H1 (cell line): Measurements from ENCODE around the gene CPHXL2. TPM values are rescaled to one million over a fixed set of nuclear protein-coding genes. Genes with fewer than 3 reads are reported as not detected.
A peak's percentile ranks its signal among the peaks of the same experiment; 100 is the strongest.

Experiments
- ATF2 ChIP-seq: IDR thresholded peaks from 2 replicates; pipeline ENCODE4 v1.6.1; 2012; ENCODE audit warnings: low read length, inconsistent platforms
- ATF3 ChIP-seq: IDR thresholded peaks from 2 replicates; pipeline ENCODE4 v1.6.1; 2011; ENCODE audit warnings: low read depth, mild to moderate bottlenecking, low read length; ENCODE audit not compliant: insufficient read depth
- BCL11A ChIP-seq, 2 experiments: IDR thresholded peaks; one replicate each; pipeline ENCODE4 v1.6.1; 2011; ENCODE audit warnings: low read depth in 2 of 2, low read length in 2 of 2, mild to moderate bottlenecking in 2 of 2
- CTBP2 ChIP-seq: IDR thresholded peaks from 2 replicates; pipeline ENCODE4 v1.7.0; 2011; ENCODE audit warnings: borderline replicate concordance, mild to moderate bottlenecking, moderate library complexity, mixed read lengths, low read length; ENCODE audit not compliant: insufficient read depth, insufficient read length
- EGR1 ChIP-seq: IDR thresholded peaks from 2 replicates; pipeline ENCODE4 v1.6.1; 2011; ENCODE audit warnings: low read depth, low read length, borderline replicate concordance
- EP300 ChIP-seq, 2 experiments: IDR thresholded peaks; 1 replicate in 1 of 2; 2 replicates in 1 of 2; pipeline ENCODE4 v1.6.1; 2011 to 2012; ENCODE audit warnings: low read depth in 2 of 2, low read length in 2 of 2, mild to moderate bottlenecking in 2 of 2, borderline replicate concordance in 1 of 2, inconsistent platforms in 1 of 2, moderate library complexity in 1 of 2
- FOSL1 ChIP-seq: IDR thresholded peaks from 2 replicates; pipeline ENCODE4 v1.6.1; 2011; ENCODE audit warnings: mild to moderate bottlenecking, low read depth, low read length, moderate library complexity; ENCODE audit not compliant: insufficient read depth
- KDM1A ChIP-seq: fragments of 200-600, 300-600 bp; sonication (generic); IDR thresholded peaks from 2 replicates; pipeline ENCODE4 v1.7.1; 2016; ENCODE audit warnings: mild to moderate bottlenecking, low read length, borderline replicate concordance
- KDM5A ChIP-seq: fragments of 200-600 bp; IDR thresholded peaks from 2 replicates; pipeline ENCODE4 v1.7.1; 2012; ENCODE audit warnings: mild to moderate bottlenecking, low read length, inconsistent platforms, mixed read lengths
- NANOG ChIP-seq: IDR thresholded peaks from 2 replicates; pipeline ENCODE4 v1.6.1; 2011; ENCODE audit warnings: low read length, low read depth, mild to moderate bottlenecking, inconsistent platforms; ENCODE audit not compliant: insufficient read depth, poor library complexity, severe bottlenecking
- POLR2A ChIP-seq, 2 experiments: IDR thresholded peaks; 1 replicate in 1 of 2; 2 replicates in 1 of 2; pipeline ENCODE4 v1.6.1; 2011; ENCODE audit warnings: low read depth in 2 of 2, low read length in 2 of 2, mild to moderate bottlenecking in 2 of 2; ENCODE audit errors: control extremely low read depth in 1 of 2
- POLR2AphosphoS5 ChIP-seq: IDR thresholded peaks from 2 replicates; pipeline ENCODE4 v1.6.1; 2011; ENCODE audit warnings: low read depth, low read length
- RAD21 ChIP-seq, 2 experiments: IDR thresholded peaks in 1 of 2; conservative IDR thresholded peaks in 1 of 2; 2 replicates each; pipeline ENCODE4 v1.6.1; 2011; ENCODE audit warnings: low read depth in 2 of 2, low read length in 2 of 2, improper control_type of control experiment in 1 of 2, inconsistent platforms in 1 of 2, mild to moderate bottlenecking in 1 of 2, moderate library complexity in 1 of 2
- RFX5 ChIP-seq: IDR thresholded peaks from 2 replicates; pipeline ENCODE4 v1.6.1; 2011; ENCODE audit warnings: low read depth, low read length, improper control_type of control experiment, borderline replicate concordance
- RNF2 ChIP-seq: fragments of 200-900, 300-1000 bp; sonication (generic); IDR thresholded peaks from 2 replicates; pipeline ENCODE4 v1.7.1; 2016; ENCODE audit warnings: borderline replicate concordance, low read depth, mild to moderate bottlenecking, antibody characterized with exemption, low read length; ENCODE audit not compliant: poor library complexity, severe bottlenecking; ENCODE audit errors: missing control alignments
- SAP30 ChIP-seq: fragments of 300-600 bp; sonication (generic); IDR thresholded peaks from 2 replicates; pipeline ENCODE4 v1.7.1; 2012; ENCODE audit warnings: low read length, moderate library complexity, mild to moderate bottlenecking, inconsistent platforms; ENCODE audit not compliant: insufficient read depth, insufficient replicate concordance
- SIX5 ChIP-seq: IDR thresholded peaks from 2 replicates; pipeline ENCODE4 v1.6.1; 2011; ENCODE audit warnings: mild to moderate bottlenecking, low read depth, low read length
- SP1 ChIP-seq: IDR thresholded peaks from 2 replicates; pipeline ENCODE4 v1.6.1; 2011; ENCODE audit warnings: low read depth, low read length
- SP2 ChIP-seq: IDR thresholded peaks from 2 replicates; pipeline ENCODE4 v1.6.1; 2012; ENCODE audit warnings: mild to moderate bottlenecking, low read length, inconsistent platforms
- TCF12 ChIP-seq: IDR thresholded peaks from 2 replicates; pipeline ENCODE4 v1.6.1; 2011; ENCODE audit warnings: low read depth, mild to moderate bottlenecking, low read length
- YY1 ChIP-seq: IDR thresholded peaks from 2 replicates; pipeline ENCODE4 v1.6.1; 2011; ENCODE audit warnings: low read depth, mild to moderate bottlenecking, low read length
- polyA plus RNA-seq, 7 experiments: library from polyadenylated mRNA; depleted of rRNA in 3 of 7; stranded (reverse) in 5 of 7; unstranded in 2 of 7; fragments of >200 nt in 5 of 7; fragments of 200-250 nt in 2 of 7; gene quantifications; 1 replicate in 5 of 7; 2 replicates in 1 of 7; 4 replicates in 1 of 7; pipeline versions ENCODE4 v1.2.1 to v1.2.3, GENCODE V29; 2011 to 2013; ENCODE audit warnings: missing spikeins in 2 of 7, mixed read lengths in 2 of 7
- total RNA-seq: library from RNA; stranded (reverse); fragmentation: NEBNext Ultra II Directional; extraction: Animal tissue kit (Norgen Biotek cat#: 25700); gene quantifications from 2 replicates; pipeline ENCODE4 v1.2.1, GENCODE V29; 2021

The CPHXL2 gene
- total and polyA plus RNA-seq, 2 of the 8 experiments (the other 6 are each of a cell fraction or from before 2014, with no cell fraction given) = not detected

DNA sequence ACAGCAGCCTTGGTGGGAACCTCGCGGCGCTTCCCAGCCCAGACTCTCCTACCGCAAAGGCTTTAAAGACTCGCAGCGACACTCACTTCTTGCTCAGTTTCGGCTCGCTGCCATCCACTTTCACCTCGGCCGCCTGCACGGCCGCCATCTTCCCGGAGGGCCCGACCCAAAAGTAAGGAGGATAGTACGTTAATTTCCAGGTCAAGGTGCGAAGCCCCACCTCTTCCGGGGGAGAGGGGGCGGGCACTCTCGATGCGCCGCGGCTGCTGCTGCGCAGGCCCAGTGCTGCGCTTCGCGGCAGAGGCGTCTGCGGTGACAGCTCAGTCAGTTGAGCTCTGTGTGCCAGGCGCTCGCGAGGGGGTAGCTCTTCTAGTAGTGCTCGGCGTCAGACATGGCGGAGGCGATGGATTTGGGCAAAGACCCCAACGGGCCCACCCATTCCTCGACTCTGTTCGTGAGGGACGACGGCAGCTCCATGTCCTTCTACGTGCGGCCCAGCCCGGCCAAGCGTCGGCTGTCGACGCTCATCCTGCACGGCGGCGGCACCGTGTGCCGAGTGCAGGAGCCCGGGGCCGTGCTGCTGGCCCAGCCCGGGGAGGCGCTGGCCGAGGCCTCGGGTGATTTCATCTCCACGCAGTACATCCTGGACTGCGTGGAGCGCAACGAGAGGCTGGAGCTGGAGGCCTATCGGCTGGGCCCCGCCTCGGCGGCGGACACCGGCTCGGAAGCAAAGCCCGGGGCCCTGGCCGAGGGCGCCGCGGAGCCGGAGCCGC lies 29.1 kb downstream of the CPHXL2 start, which contains the start of the genes KARS1 and TERF2IP (continued):
- TF ChIP-seq FOSL1 (no peak), POLR2A (IDR thresholded peaks at IDR 0.05; ENCODE audit: control extremely low read depth in 1 of 2, low read depth in 2 of 2, low read length in 2 of 2) (peak; percentile 97), CTBP2 (no peak), TCF12 (no peak), ATF2 (no peak), KDM5A (peak; percentile 92), KDM1A (no peak), RAD21 (IDR thresholded peaks at IDR 0.05 in 1 of 2, conservative IDR thresholded peaks at IDR 0.05 in 1 of 2; ENCODE audit: low read depth in 2 of 2, low read length in 2 of 2) (no peak), POLR2AphosphoS5 (peak; percentile 90; the same call in 1 of the 2 replicates), SP2 (no peak), SP1 (0 out of 2 replicates have a peak, but pooled peaks have one; percentile 37), EP300 (IDR thresholded peaks at IDR 0.05; ENCODE audit: borderline replicate concordance in 1 of 2, low read depth in 2 of 2, low read length in 2 of 2) (no peak), SIX5 (no peak), BCL11A (IDR thresholded peaks at IDR 0.05; ENCODE audit: low read depth in 2 of 2, low read length in 2 of 2) (no peak), SAP30 (peak; percentile 65), NANOG (no peak), EGR1 (no peak), RFX5 (no peak), RNF2 (no peak), ATF3 (no peak), YY1 (peak; percentile 97)
